ENCODE results near the gene GMPS. TPM values are rescaled to one million over a fixed set of nuclear protein-coding genes. Genes with fewer than 3 reads are reported as not detected.
"Not testable (repeated sequence)": the region's sequence is repeated elsewhere in the genome, so short reads cannot be mapped to it uniquely, and the experiment has no call there.

GMPS gene
- 28.1 TPM for total RNA-seq
- long read RNA-seq, full-length matches to known transcripts: 14 of 16 reads
- long read RNA-seq, partial matches to known transcripts: 1 of 16 reads
- long read RNA-seq, other reads (novel, unspliced or antisense): 1 of 16 reads

GRCh38 chr3:155870133-155870944, at the start of gene GMPS:
Gene GMPS, plus strand, starts transcription at chr3:155870650. Its CDS starts 221 bp downstream, at chr3:155870871.
- DNase-seq (ENCODE audit: missing footprints) (peak; percentile 98), ATAC-seq (peak; percentile 98)
- intact Hi-C loops (cut with DNase I): loop anchor here (1.0 to 10.0 kb wide), 4 partner anchors 16 to 486 kb away; partner anchors contain the start of genes C3orf33 and SLC33A1

GRCh38 chr3:155828490-155829098, 41.9 kb upstream of the GMPS start:
- intact Hi-C loops (cut with DNase I); DNase-seq (ENCODE audit: missing footprints); ATAC-seq: not testable (repeated sequence)

DNA sequence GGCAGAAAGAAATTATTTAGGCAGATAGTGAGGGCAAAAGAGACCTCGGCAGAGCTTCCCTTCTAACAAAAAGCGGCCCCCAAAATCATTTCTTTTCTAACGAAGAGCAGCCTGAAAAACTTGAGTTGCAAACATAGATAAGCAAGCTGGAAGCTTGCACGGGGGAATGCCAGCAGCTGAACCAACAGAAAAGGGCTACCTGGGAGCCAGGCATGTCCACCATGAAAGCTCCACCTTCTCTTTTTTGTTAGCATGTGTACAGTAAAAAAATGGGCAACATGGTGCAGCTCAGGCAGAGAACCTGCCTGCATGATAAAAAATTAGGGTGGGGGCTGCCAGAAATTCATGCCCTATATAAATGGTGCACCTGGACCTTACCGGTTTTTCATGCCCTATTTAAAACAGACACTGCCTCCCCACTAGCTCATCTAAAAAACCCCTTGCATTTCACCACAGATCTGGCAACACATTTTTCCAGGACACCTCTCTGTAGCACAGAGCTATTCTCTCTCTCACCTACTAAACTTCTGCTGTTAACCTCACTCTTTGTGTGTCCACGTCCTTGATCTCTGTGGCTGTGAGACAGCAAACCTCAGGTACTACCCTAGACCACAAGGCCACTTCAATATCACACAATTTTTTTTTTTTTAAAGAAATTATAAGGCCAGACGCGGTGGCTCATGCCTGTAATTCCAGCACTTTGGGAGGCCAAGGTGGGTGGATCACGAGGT, 34.9 kb upstream of the GMPS start:
- no peak for ATAC-seq
- DNase-seq (ENCODE audit: missing footprints): no peak
- intact Hi-C loops (cut with DNase I): no loop called here

DNA sequence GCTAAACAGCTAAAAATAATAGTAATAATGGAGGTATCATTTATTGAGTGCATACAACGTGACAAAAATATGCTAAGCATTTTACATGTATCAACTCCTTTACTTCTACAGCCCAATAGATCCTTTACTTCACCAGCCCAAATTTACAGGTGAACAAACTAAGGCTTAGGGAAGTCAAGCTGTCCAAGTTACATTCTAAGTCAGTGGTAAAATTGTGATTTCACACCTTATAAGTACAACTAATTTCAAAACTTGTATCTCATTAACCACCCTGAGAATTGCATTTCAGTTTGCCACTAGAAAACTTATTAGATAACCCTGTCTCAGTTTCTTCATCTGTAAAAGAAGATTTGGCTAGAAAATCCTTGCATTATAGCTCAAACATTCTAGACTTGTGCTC, 26.9 kb upstream of the GMPS start:
- DNase-seq (ENCODE audit: missing footprints) (no peak), ATAC-seq (no peak)
- intact Hi-C loops (cut with DNase I): no loop called here

GRCh38 chr3:155846119-155846518, 24.3 kb upstream of the GMPS start:
- DNase-seq (ENCODE audit: missing footprints) (no peak), ATAC-seq (no peak)
- intact Hi-C loops (cut with DNase I): no loop called here

GRCh38 chr3:155847993-155848392, 22.5 kb upstream of the GMPS start:
- no peak for ATAC-seq
- intact Hi-C loops (cut with DNase I): no loop called here
- no peak for DNase-seq (ENCODE audit: missing footprints)

- intact Hi-C loops (cut with DNase I); DNase-seq (ENCODE audit: missing footprints); ATAC-seq: not testable (repeated sequence)
Observed at GRCh38 chr3:155849404-155849803, 21.0 kb upstream of the GMPS start.

DNA sequence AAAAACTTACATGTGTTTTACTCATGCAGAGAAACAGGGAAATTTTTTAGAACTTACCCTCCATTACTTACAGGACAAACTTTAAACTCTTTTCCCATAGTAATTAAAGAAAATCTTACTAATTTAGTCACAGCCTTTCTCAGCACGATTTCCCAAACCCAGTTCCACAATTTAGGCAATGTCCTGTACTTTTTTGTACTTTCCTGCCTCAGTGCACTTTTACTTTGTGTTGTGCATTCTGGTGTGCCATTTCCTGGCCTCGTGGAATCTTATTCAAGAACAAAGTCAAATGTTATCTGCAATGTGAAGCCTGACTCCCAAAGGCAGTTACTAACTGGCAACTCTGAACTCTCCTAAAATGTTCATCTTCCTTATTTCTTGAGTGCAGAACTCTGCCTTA, 18.1 kb upstream of the GMPS start:
- intact Hi-C loops (cut with DNase I): no loop called here
- ATAC-seq (no peak), DNase-seq (ENCODE audit: missing footprints) (no peak)

- ATAC-seq (no peak), DNase-seq (ENCODE audit: missing footprints) (no peak)
- intact Hi-C loops (cut with DNase I): loop anchor here (1.0 kb wide), 2 partner anchors 17 to 45 kb away; partner anchors contain the start of gene GMPS
Observed at GRCh38 chr3:155853214-155854140, 17.0 kb upstream of the GMPS start.

DNA sequence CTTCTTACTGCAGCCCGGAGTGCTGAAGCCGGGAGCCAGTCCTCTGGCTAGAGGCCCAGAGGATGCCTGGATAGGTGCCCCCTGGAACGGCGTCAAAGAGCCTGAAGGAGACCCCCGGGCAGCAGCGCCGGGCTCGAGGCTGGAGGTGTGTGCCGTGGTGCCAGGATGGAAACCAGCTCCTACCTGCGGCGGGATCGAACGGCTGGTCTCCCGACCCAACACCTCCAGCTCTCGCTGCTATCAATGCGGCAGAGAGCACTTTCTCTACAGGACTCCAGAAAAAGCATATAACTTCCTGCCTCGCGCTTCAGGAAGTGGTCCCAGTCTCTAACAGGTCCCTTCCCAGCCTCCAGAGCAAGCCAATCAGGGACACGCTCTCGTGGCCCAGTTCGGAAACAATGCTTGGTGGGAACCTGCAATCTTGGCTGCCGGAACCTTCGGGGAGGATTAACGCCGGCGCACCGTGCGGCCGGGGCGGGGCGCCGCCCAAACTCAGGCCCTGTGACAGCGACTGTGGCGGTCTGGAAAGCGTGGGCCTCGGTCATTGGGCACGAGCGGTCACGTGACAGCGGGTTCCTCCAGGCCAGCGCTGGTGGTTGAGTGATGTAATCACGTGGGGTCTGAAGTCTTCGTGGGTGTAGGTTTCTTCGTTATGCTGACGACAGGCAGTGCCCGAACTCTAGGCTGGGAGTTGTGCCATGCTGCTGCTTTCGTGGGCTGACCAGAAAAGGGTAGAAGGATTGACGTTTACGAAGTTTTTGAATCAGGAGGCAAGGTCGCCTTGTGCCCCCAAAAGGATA, 16.1 kb upstream of the GMPS start, which contains the start of gene SLC33A1:
TSS of gene SLC33A1 (minus strand) at position 287 of the 800 bp plus-strand sequence. CDS start 430 bp downstream, outside the sequence.
- ATAC-seq (peak; percentile 99), DNase-seq (ENCODE audit: missing footprints) (peak; percentile 99)
- intact Hi-C loops (cut with DNase I): loop anchor here (1.0 kb wide), 1 partner anchor 16 kb away; the partner anchor contains the start of gene GMPS

GRCh38 chr3:155859859-155860258, 10.6 kb upstream of the GMPS start:
- no peak for DNase-seq (ENCODE audit: missing footprints)
- ATAC-seq: no peak
- intact Hi-C loops (cut with DNase I): no loop called here

DNA sequence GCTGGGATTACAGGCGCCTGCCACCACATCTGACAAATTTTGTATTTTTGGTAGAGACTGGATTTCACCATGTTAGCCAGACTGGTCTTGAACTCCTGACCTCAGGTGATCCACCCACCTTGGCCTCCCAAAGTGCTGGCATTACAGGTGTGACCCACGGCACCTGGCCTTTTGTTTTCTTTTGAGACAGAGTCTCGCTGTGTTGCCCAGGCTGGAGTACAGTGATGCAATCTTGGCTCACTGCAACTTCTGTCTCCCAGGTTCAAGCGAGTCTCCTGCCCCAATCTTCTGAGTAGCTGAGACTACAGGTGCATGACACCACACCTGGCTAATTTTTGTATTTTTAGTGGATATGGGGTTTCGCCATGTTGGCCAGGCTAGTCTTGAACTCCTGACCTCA, 10.0 kb upstream of the GMPS start:
- ATAC-seq; DNase-seq (ENCODE audit: missing footprints); intact Hi-C loops (cut with DNase I): not testable (repeated sequence)

GRCh38 chr3:155861476-155862183, 8.8 kb upstream of the GMPS start:
- intact Hi-C loops (cut with DNase I): no loop called here
- DNase-seq (ENCODE audit: missing footprints) (no peak), ATAC-seq (no peak)

DNA sequence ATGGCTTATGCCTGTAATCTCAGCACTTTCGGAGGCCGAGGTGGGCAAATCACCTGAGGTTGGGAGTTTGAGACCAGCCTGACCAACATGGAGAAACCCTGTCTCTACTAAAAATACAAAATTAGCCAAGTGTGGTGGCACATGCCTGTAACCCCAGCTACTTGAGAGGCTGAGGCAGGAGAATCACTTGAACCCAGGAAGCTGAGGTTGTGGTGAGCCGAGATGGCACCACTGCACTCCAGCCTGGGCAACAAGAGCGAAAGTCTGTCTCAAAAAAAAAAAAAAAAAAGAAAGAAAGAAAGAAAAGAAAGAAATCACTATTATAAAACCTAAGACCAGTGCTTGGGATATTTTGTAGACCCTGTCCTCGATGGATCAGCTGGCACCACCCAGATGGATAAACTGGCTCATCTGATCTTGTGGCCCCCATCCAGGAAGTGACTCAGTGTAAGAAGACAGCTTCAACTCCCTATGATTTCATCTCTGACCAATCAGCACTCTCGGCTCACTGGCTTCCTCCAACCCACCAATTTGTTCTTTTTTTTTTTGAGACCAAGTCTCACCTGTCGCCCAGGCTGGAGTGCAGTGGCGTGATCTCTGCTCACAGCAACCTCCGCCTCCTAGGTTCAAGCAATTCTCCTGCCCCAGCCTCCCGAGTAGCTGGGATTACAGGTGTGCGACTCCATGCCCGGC, 8.0 kb upstream of the GMPS start:
- ATAC-seq; intact Hi-C loops (cut with DNase I); DNase-seq (ENCODE audit: missing footprints): not testable (repeated sequence)

GRCh38 chr3:155863072-155863784, 7.2 kb upstream of the GMPS start:
- DNase-seq (ENCODE audit: missing footprints) (no peak), ATAC-seq (no peak)
- intact Hi-C loops (cut with DNase I): no loop called here
